ENCODE measurements around the gene NUP153.

NUP153 gene

GRCh38 chr6:17629824-17630510 lies 76.8 kb downstream of the NUP153 start:
- Mint-ChIP-seq H3K27ac (peak overlapping the region; percentile 26), H3K4me1 (peaks cover 26 to 39% of the 10 kb centered on the region in 2 donors), H3K36me3 (peaks cover 42 to 53% of the 10 kb centered on the region in 2 donors), H3K9me3 (no peaks in the 10 kb centered on the region), H3K27me3 (no peaks in the 10 kb centered on the region), H3K4me3 (no peak overlapping the region)
- DNase-seq = no peak
- ATAC-seq (replicated peaks) = no peak

- no peaks in the 10 kb centered on the region for H3K27me3 Mint-ChIP-seq
- no peaks in the 10 kb centered on the region for H3K9me3 Mint-ChIP-seq
- no peak overlapping the region for H3K4me3 Mint-ChIP-seq
- peaks cover 42 to 52% of the 10 kb centered on the region in 2 donors for H3K36me3 Mint-ChIP-seq
- DNase-seq = no peak
- H3K27ac Mint-ChIP-seq = peak overlapping the region; percentile 69
- peaks cover 24 to 34% of the 10 kb centered on the region in 2 donors for H3K4me1 Mint-ChIP-seq
- no peak for ATAC-seq (replicated peaks)
Measured at GRCh38 chr6:17628873-17629272, 77.9 kb downstream of the NUP153 start.

DNA sequence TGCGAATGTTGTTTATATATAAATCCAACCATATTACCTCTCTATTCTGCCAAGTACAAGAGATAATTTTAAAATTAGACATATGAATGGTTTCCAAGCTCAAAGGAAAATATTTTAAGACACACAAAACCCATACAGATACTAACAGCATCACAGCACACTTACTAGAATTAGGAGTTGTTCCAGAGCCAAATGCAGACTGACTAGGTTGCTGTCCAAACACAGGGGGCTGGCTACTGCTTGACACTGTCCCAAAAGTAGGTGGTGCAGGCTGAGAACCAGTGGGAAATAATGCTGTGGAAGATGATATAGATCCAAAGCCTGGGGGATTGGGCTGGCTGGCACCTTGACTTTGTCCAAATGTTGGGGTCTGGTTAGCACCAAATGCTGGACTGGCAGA lies 82.3 kb downstream of the NUP153 start:
- Mint-ChIP-seq H3K36me3 (peaks cover 35 to 37% of the 10 kb centered on the region in 2 donors), H3K4me3 (no peak overlapping the region), H3K27me3 (no peaks in the 10 kb centered on the region), H3K9me3 (no peaks in the 10 kb centered on the region), H3K4me1 (peaks cover 16 to 18% of the 10 kb centered on the region in 2 donors), H3K27ac (no peak overlapping the region)
- DNase-seq (no peak), ATAC-seq (replicated peaks) (no peak)

DNA sequence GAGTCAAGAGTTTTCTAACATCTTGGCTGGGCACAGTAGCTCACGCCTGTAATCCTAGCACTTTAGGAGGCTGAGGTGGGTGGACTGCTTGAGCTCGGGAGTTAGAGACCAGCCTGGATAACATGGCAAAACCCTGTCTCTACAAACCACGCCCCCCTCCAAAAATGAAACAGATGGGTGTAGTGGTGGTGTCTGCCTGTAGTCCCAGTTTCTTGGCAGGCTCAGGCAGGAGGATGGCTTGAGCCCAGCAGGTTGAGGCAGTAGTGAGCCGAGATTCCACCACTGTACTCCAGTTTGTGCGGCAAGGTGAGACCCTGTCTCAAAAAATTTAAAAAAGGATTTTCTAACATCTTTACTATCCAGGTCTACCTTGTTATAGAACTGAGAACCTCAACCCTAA lies 84.6 kb downstream of the NUP153 start:
- Mint-ChIP-seq H3K27me3 (no peaks in the 10 kb centered on the region), H3K9me3 (no peaks in the 10 kb centered on the region), H3K27ac (no peak overlapping the region), H3K36me3 (peaks cover 42 to 45% of the 10 kb centered on the region in 2 donors), H3K4me3 (no peak overlapping the region), H3K4me1 (peaks cover 12 to 13% of the 10 kb centered on the region in 2 donors)
- DNase-seq = no peak
- ATAC-seq (replicated peaks) = no peak

- DNase-seq = no peak
- peak in 1 of 2 donors; percentile 36 for ATAC-seq (replicated peaks)
- Mint-ChIP-seq H3K27ac (peak overlapping the region; percentile 37), H3K9me3 (no peaks in the 10 kb centered on the region), H3K36me3 (peaks cover 48 to 52% of the 10 kb centered on the region in 2 donors), H3K4me1 (peaks cover 12 to 13% of the 10 kb centered on the region in 2 donors), H3K27me3 (no peaks in the 10 kb centered on the region), H3K4me3 (no peak overlapping the region)
Measured at GRCh38 chr6:17621003-17621402, 85.7 kb downstream of the NUP153 start.

- H3K36me3 Mint-ChIP-seq = peaks cover 40 to 43% of the 10 kb centered on the region in 2 donors
- ATAC-seq (replicated peaks) (no peak), DNase-seq (no peak)
- no peaks in the 10 kb centered on the region for H3K9me3 Mint-ChIP-seq
- H3K27me3 Mint-ChIP-seq = no peaks in the 10 kb centered on the region
- no peak overlapping the region for H3K27ac Mint-ChIP-seq
- no peak overlapping the region for H3K4me3 Mint-ChIP-seq
- peaks cover 3 to 4% of the 10 kb centered on the region in 2 donors for H3K4me1 Mint-ChIP-seq
Measured at GRCh38 chr6:17615794-17616193, 90.9 kb downstream of the NUP153 start.

GRCh38 chr6:17612048-17612447 lies 94.7 kb downstream of the NUP153 start:
- H3K4me1 Mint-ChIP-seq = no peaks in the 10 kb centered on the region
- ATAC-seq (replicated peaks) (no peak), DNase-seq (no peak)
- no peak overlapping the region for H3K4me3 Mint-ChIP-seq
- H3K27me3 Mint-ChIP-seq = no peaks in the 10 kb centered on the region
- H3K36me3 Mint-ChIP-seq = peaks cover 17 to 18% of the 10 kb centered on the region in 2 donors
- no peak overlapping the region for H3K27ac Mint-ChIP-seq
- H3K9me3 Mint-ChIP-seq = no peaks in the 10 kb centered on the region

DNA sequence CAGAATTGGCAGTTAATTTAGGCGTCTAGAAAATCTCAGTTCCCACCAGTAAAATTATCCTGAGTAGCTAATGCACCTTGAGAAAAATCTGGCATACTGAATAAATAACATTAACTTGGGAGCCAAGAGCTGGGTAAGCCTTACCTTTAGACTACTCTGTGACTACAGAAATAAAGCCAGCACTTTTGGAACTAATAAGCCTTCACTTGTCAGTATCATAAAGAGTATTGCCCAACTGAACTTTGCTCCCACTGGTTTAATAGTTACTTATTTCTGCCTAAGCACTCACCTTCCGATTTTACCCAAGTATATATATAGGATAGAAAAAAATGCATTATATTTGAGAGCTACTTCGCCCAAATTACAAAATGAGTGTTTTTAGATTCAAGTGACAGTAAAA lies 95.9 kb downstream of the NUP153 start:
- Mint-ChIP-seq H3K27ac (no peak overlapping the region), H3K4me3 (no peak overlapping the region), H3K36me3 (peaks cover 17% of the 10 kb centered on the region in 2 donors), H3K4me1 (no peaks in the 10 kb centered on the region), H3K27me3 (no peaks in the 10 kb centered on the region), H3K9me3 (no peaks in the 10 kb centered on the region)
- ATAC-seq (replicated peaks) (no peak), DNase-seq (no peak)

- H3K4me1 Mint-ChIP-seq = peaks cover 4 to 8% of the 10 kb centered on the region in 2 donors
- no peak overlapping the region for H3K27ac Mint-ChIP-seq
- DNase-seq (no peak), ATAC-seq (replicated peaks) (no peak)
- no peaks in the 10 kb centered on the region for H3K9me3 Mint-ChIP-seq
- H3K36me3 Mint-ChIP-seq = peaks cover 5 to 6% of the 10 kb centered on the region in 2 donors
- no peak overlapping the region for H3K4me3 Mint-ChIP-seq
- H3K27me3 Mint-ChIP-seq = no peaks in the 10 kb centered on the region
Measured at GRCh38 chr6:17606606-17607005, 100.1 kb downstream of the NUP153 start.

GRCh38 chr6:17602888-17603287 lies 103.8 kb downstream of the NUP153 start:
- Mint-ChIP-seq H3K27me3 (no peaks in the 10 kb centered on the region), H3K27ac (no peak overlapping the region), H3K9me3 (no peaks in the 10 kb centered on the region), H3K4me1 (peaks cover 10 to 15% of the 10 kb centered on the region in 2 donors), H3K4me3 (no peak overlapping the region), H3K36me3 (peaks cover 5 to 6% of the 10 kb centered on the region in 2 donors)
- ATAC-seq (replicated peaks) (no peak), DNase-seq (no peak)

GRCh38 chr6:17601386-17601703 lies 105.4 kb downstream of the NUP153 start:
- peak overlapping the region; percentile 89 to 94 for H3K4me3 Mint-ChIP-seq
- no peaks in the 10 kb centered on the region for H3K27me3 Mint-ChIP-seq
- H3K9me3 Mint-ChIP-seq = no peaks in the 10 kb centered on the region
- no peak overlapping the region for H3K27ac Mint-ChIP-seq
- H3K36me3 Mint-ChIP-seq = peaks cover 2 to 4% of the 10 kb centered on the region in 2 donors
- DNase-seq (no peak), ATAC-seq (replicated peaks) (no peak)
- peaks cover 10 to 15% of the 10 kb centered on the region in 2 donors for H3K4me1 Mint-ChIP-seq

GRCh38 chr6:17600527-17601385 lies 106.0 kb downstream of the NUP153 start:
- Mint-ChIP-seq H3K9me3 (no peaks in the 10 kb centered on the region), H3K27ac (peak overlapping the region; percentile 94), H3K36me3 (peaks cover 0 to 1% of the 10 kb centered on the region in 2 donors), H3K4me1 (peaks cover 10 to 15% of the 10 kb centered on the region in 2 donors), H3K4me3 (peak overlapping the region; percentile 89 to 94), H3K27me3 (no peaks in the 10 kb centered on the region)
- DNase-seq (peak; percentile 48), ATAC-seq (replicated peaks) (peak; percentile 66)

- peak; percentile 92 for ATAC-seq (replicated peaks)
- H3K27me3 Mint-ChIP-seq = no peaks in the 10 kb centered on the region
- H3K36me3 Mint-ChIP-seq = no peaks in the 10 kb centered on the region
- H3K4me3 Mint-ChIP-seq = peak within 1 kb of the TSS; percentile 89 to 94
- no peaks in the 10 kb centered on the region for H3K9me3 Mint-ChIP-seq
- H3K27ac Mint-ChIP-seq = peak within 1 kb of the TSS; percentile 94
- H3K4me1 Mint-ChIP-seq = peaks cover 10 to 15% of the 10 kb centered on the region in 2 donors
- DNase-seq = peak; percentile 91
Measured at GRCh38 chr6:17599877-17600526, 106.7 kb downstream of the NUP153 start, which contains the start of gene FAM8A1. TSS of gene FAM8A1 (plus strand) at chr6:17600302. CDS start at chr6:17600410, 108 bp downstream.

- DNase-seq = no peak
- no peak overlapping the region for H3K4me3 Mint-ChIP-seq
- no peaks in the 10 kb centered on the region for H3K36me3 Mint-ChIP-seq
- ATAC-seq (replicated peaks) = no peak
- H3K27ac Mint-ChIP-seq = no peak overlapping the region
- H3K27me3 Mint-ChIP-seq = no peaks in the 10 kb centered on the region
- no peaks in the 10 kb centered on the region for H3K9me3 Mint-ChIP-seq
- H3K4me1 Mint-ChIP-seq = peaks cover 3% of the 10 kb centered on the region in 2 donors
Measured at GRCh38 chr6:17596085-17596484, 110.6 kb downstream of the NUP153 start.
